GM19452 (cell line): Measurements from ENCODE around the gene ABLIM1.

Source experiments
- ATAC-seq: cut with Tn5 transposase; IDR thresholded peaks from one replicate; pipeline ENCODE4 v1.9.1; 2021; ENCODE audit not compliant: unreplicated experiment

ABLIM1 gene

GRCh38 chr10:114550756-114551635 lies 107.1 kb downstream of the ABLIM1 start:
- ATAC-seq, result no peak

GRCh38 chr10:114548662-114549061 lies 109.4 kb downstream of the ABLIM1 start:
- ATAC-seq, result no peak

GRCh38 chr10:114547514-114547913 lies 110.6 kb downstream of the ABLIM1 start:
- ATAC-seq, result no peak

GRCh38 chr10:114547056-114547455 lies 111.0 kb downstream of the ABLIM1 start:
- no peak for ATAC-seq

- ATAC-seq, result no peak
Observed at GRCh38 chr10:114545819-114546218, 112.3 kb downstream of the ABLIM1 start.

GRCh38 chr10:114545071-114545470 lies 113.0 kb downstream of the ABLIM1 start:
- no peak for ATAC-seq

GRCh38 chr10:114544045-114544659 lies 113.9 kb downstream of the ABLIM1 start:
- peak; percentile 97 for ATAC-seq

GRCh38 chr10:114543456-114543855 lies 114.6 kb downstream of the ABLIM1 start:
- no peak for ATAC-seq

GRCh38 chr10:114542373-114542772 lies 115.7 kb downstream of the ABLIM1 start:
- no peak for ATAC-seq

- ATAC-seq, result no peak
Observed at GRCh38 chr10:114541797-114542160, 116.3 kb downstream of the ABLIM1 start.

GRCh38 chr10:114541081-114541796 lies 116.8 kb downstream of the ABLIM1 start:
- ATAC-seq, result no peak

GRCh38 chr10:114540236-114540635 lies 117.8 kb downstream of the ABLIM1 start:
- no peak for ATAC-seq

- no peak for ATAC-seq
Observed at GRCh38 chr10:114539623-114540022, 118.5 kb downstream of the ABLIM1 start.

GRCh38 chr10:114538181-114538906 lies 119.7 kb downstream of the ABLIM1 start:
- ATAC-seq, result no peak

GRCh38 chr10:114537736-114538135 lies 120.3 kb downstream of the ABLIM1 start:
- no peak for ATAC-seq

- ATAC-seq, result no peak
Observed at GRCh38 chr10:114534571-114534981, 123.5 kb downstream of the ABLIM1 start.

- ATAC-seq, result no peak
Observed at GRCh38 chr10:114532226-114532625, 125.8 kb downstream of the ABLIM1 start.

GRCh38 chr10:114526504-114527238 lies 131.4 kb downstream of the ABLIM1 start:
- peak; percentile 98 for ATAC-seq

GRCh38 chr10:114526126-114526503 lies 132.0 kb downstream of the ABLIM1 start:
- ATAC-seq, result peak; percentile 25

- ATAC-seq, result no peak
Observed at GRCh38 chr10:114525368-114525949, 132.6 kb downstream of the ABLIM1 start.
